Activated CD8-positive, alpha-beta memory T cell treated with anti-CD3 and anti-CD28 coated beads, Interleukin-2, amount 10 ng/mL, durations not matched to agents 7 days and 5 days (primary cell): ENCODE results near the gene PADI4. TPM values are rescaled to one million over a fixed set of nuclear protein-coding genes. Genes with fewer than 3 reads are reported as not detected.
"Not testable (repeated sequence)": the region's sequence is repeated elsewhere in the genome, so short reads cannot be mapped to it uniquely, and the experiment has no call there.

ENCODE experiments used
- ATAC-seq: fragments of 150-1000 bp; cut with Tn5 transposase; one replicate; pipeline ENCODE4 v1.10.0; 2021; ENCODE audit warnings: moderate library complexity
- CTCF ChIA-PET: fragments of 350-600 bp; sonication (Branson Sonifier 250); formaldehyde crosslinking; loops from one replicate; lab custom pipeline; 2021; ENCODE audit warnings: antibody characterized with exemption; lab: Charles Lee
- DNase-seq: peaks from one replicate; pipeline ENCODE4 v3.0.0-alpha.2; 2020
- H3K27ac Mint-ChIP-seq: one replicate; pipeline ENCODE4 v1.8.0; 2021; ENCODE audit warnings: mild to moderate bottlenecking, mixed read lengths
- H3K27me3 Mint-ChIP-seq: one replicate; pipeline ENCODE4 v1.8.0; 2021; ENCODE audit warnings: mixed read lengths
- H3K36me3 Mint-ChIP-seq: one replicate; pipeline ENCODE4 v1.8.0; 2021; ENCODE audit warnings: mild to moderate bottlenecking, mixed read lengths
- H3K4me1 Mint-ChIP-seq: one replicate; pipeline ENCODE4 v1.8.0; 2021; ENCODE audit warnings: mixed read lengths
- H3K4me3 Mint-ChIP-seq: one replicate; pipeline ENCODE4 v1.8.0; 2021; ENCODE audit warnings: mild to moderate bottlenecking, moderate library complexity, mixed read lengths
- H3K9me3 Mint-ChIP-seq: one replicate; pipeline ENCODE4 v1.8.0; 2022; ENCODE audit warnings: low read depth, mixed read lengths
- microRNA-seq: library from miRNA; unstranded; fragments of <30 nt; microRNA quantifications from one replicate; pipeline ENCODE4 v1.2.0, GENCODE V29; 2022
- total RNA-seq, 2 experiments: library from RNA; stranded (reverse); gene quantifications; one replicate each; pipeline ENCODE4 v1.2.3, GENCODE V29; 2021

PADI4 gene
- total RNA-seq, 2 experiments from 2014 or later = 0.41 to 0.45 TPM

- Mint-ChIP-seq H3K4me1 (no peaks in the 10 kb centered on the region), H3K9me3 (no peaks in the 10 kb centered on the region), H3K27me3 (no peaks in the 10 kb centered on the region), H3K27ac (no peak overlapping the region), H3K36me3 (peaks cover 21% of the 10 kb centered on the region), H3K4me3 (no peak overlapping the region)
- DNase-seq (no peak), ATAC-seq (no peak)
- CTCF ChIA-PET = no interaction called here
Measured at GRCh38 chr1:17404820-17405219, 96.8 kb downstream of the PADI4 start.

- H3K4me3 Mint-ChIP-seq = no peak overlapping the region
- no peak overlapping the region for H3K27ac Mint-ChIP-seq
- CTCF ChIA-PET = interaction anchor here (0.7 to 1.8 kb wide), 5 partner anchors 11 to 281 kb away, joined by 3 to 5 read pairs (median 5); partner anchors contain the start of gene RCC2
- no peaks in the 10 kb centered on the region for H3K4me1 Mint-ChIP-seq
- no peaks in the 10 kb centered on the region for H3K9me3 Mint-ChIP-seq
- H3K36me3 Mint-ChIP-seq = peaks cover 29% of the 10 kb centered on the region
- peak; percentile 81 for ATAC-seq
- peak; percentile 59 for DNase-seq
- H3K27me3 Mint-ChIP-seq = no peaks in the 10 kb centered on the region
Measured at GRCh38 chr1:17405898-17406759, 98.1 kb downstream of the PADI4 start.

- not testable (repeated sequence) for H3K27ac Mint-ChIP-seq, H3K4me3 Mint-ChIP-seq, DNase-seq, H3K4me1 Mint-ChIP-seq, H3K27me3 Mint-ChIP-seq, H3K9me3 Mint-ChIP-seq, ATAC-seq
- CTCF ChIA-PET = interaction anchor here (0.7 to 1.8 kb wide), 5 partner anchors 10 to 282 kb away, joined by 3 to 5 read pairs (median 5); partner anchors contain the start of gene RCC2
- peaks cover 35% of the 10 kb centered on the region for H3K36me3 Mint-ChIP-seq
Measured at GRCh38 chr1:17406760-17407475, 98.9 kb downstream of the PADI4 start.

- CTCF ChIA-PET, ATAC-seq, H3K9me3 Mint-ChIP-seq, H3K4me3 Mint-ChIP-seq, DNase-seq, H3K4me1 Mint-ChIP-seq, H3K27ac Mint-ChIP-seq, H3K27me3 Mint-ChIP-seq: not testable (repeated sequence)
- H3K36me3 Mint-ChIP-seq = peaks cover 45% of the 10 kb centered on the region
Measured at GRCh38 chr1:17407786-17408514, 100.0 kb downstream of the PADI4 start.

GRCh38 chr1:17409391-17409811 lies 101.4 kb downstream of the PADI4 start:
- Mint-ChIP-seq H3K36me3 (peaks cover 51% of the 10 kb centered on the region), H3K4me1 (no peaks in the 10 kb centered on the region), H3K27me3 (no peaks in the 10 kb centered on the region), H3K4me3 (no peak overlapping the region), H3K27ac (no peak overlapping the region), H3K9me3 (no peaks in the 10 kb centered on the region)
- DNase-seq = no peak
- ATAC-seq = no peak
- CTCF ChIA-PET = no interaction called here

- DNase-seq = no peak
- no peak overlapping the region for H3K27ac Mint-ChIP-seq
- CTCF ChIA-PET = no interaction called here
- H3K4me3 Mint-ChIP-seq = no peak overlapping the region
- H3K27me3 Mint-ChIP-seq = no peaks in the 10 kb centered on the region
- H3K36me3 Mint-ChIP-seq = peaks cover 73% of the 10 kb centered on the region
- ATAC-seq = no peak
- H3K9me3 Mint-ChIP-seq = no peaks in the 10 kb centered on the region
- peaks cover 4% of the 10 kb centered on the region for H3K4me1 Mint-ChIP-seq
Measured at GRCh38 chr1:17412093-17412870, 104.3 kb downstream of the PADI4 start.

Small RNAs within 50 kb of the gene (microRNA-seq; reads per million reads assigned to microRNA genes)
- not detected for gene MIR3972

Other genes starting within 250 kb of the PADI4 start
- gene PADI2, start 188.7 kb upstream of the PADI4 start, total RNA-seq = under 1 TPM; 0.09 to 0.23 TPM
- not detected for gene PADI1, start 103.1 kb upstream of the PADI4 start, total RNA-seq
- gene PADI3, start 59.1 kb upstream of the PADI4 start, total RNA-seq = not detected
- not detected for gene PADI6, start 64.0 kb downstream of the PADI4 start, total RNA-seq
- gene RCC2, start 131.5 kb downstream of the PADI4 start, total RNA-seq = 100 to 1,000 TPM; 133 to 194 TPM
- gene ARHGEF10L, start 231.5 kb downstream of the PADI4 start, total RNA-seq = not detected